GM19467 (cell line): ENCODE data around the gene ZNF792.
"Not testable (repeated sequence)": the region's sequence is repeated elsewhere in the genome, so short reads cannot be mapped to it uniquely, and the experiment has no call there.

Experiments
- ATAC-seq: cut with Tn5 transposase; IDR thresholded peaks from one replicate; pipeline ENCODE4 v1.9.1; 2021; ENCODE audit warnings: mild to moderate bottlenecking, moderate library complexity; ENCODE audit not compliant: unreplicated experiment

ZNF792 gene

GRCh38 chr19:34998777-34999497 lies 34.9 kb upstream of the ZNF792 start:
- ATAC-seq = no peak

DNA sequence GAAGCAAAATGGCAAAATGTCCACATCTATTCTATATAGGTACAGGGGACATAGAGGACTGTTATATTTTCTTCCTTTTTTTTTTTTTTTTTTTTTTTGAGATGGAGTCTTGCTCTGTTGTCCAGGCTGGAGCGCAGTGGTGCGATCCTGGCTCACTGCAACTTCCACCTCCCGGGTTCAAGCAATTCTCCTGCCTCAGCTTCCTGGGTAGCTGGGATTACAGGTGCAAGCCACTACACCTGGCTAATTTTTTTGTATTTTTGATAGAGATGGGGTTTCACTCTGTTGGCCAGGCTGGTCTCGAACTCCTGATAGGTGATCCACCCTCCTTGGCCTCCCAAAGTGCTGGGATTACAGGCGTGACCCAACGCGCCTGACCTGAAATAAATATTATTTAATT lies 34.2 kb upstream of the ZNF792 start:
- ATAC-seq = not testable (repeated sequence)

GRCh38 chr19:34997071-34997617 lies 33.1 kb upstream of the ZNF792 start:
- ATAC-seq = no peak

GRCh38 chr19:34995551-34995950 lies 31.5 kb upstream of the ZNF792 start:
- ATAC-seq = no peak

- ATAC-seq = no peak
These were observed 30.9 kb upstream of the ZNF792 start for GRCh38 chr19:34994643-34995541.

- ATAC-seq = no peak
These were observed 30.2 kb upstream of the ZNF792 start for GRCh38 chr19:34994286-34994642.

DNA sequence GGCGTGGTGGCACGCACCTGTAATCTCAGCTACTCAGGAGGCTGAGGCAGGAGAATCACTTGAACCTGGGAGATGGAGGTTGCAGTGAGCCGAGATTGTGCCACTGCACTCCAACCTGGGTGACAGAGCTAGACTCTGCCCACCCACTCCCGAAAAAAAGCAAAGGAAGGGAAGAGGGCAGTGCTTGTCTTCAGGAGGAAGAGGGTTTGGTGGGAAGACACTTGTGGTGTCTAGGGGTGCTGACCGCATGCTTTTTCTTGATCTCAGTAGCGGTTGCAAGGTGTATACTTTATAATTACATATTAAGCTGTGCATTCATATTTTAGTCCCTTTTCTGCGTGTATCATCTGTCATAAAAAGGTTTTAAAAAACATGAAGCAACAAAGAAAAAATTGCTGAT lies 28.6 kb upstream of the ZNF792 start:
- not testable (repeated sequence) for ATAC-seq

DNA sequence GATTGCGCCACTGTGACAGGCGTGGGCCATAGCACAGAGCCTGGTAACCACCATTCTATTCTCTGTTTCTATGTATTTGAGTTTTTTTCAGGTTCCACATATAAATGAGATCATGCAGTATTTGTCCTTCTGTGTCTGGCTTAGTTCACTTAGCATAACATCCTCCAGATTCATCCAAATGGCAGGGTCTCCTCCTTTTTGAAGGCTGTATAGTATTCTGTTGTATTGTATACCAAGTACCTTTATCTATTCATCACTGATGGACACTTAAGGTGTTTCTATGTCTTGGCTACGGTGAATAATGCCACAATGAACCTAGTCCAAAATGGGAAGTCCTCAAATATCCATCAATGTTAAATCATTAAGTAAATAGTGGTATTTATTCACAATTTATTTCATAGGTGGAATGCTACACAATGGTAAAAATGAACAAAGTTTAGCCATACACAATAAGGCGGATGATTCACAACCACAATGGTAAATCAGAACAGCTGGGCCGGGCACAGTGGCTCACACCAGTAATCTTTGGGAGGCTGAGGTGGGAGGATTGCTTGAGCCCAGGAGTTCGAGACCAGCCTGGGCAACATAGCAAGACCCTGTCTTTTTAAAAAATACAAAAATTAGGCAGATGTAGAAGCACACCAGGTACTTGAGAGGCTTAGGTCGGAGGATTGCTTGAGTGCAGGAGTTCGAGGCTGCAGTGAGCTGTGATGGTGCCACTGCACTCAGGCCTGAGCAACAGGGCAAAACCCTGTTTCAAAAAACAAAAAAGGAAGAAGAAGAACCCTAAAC lies 27.7 kb upstream of the ZNF792 start:
- ATAC-seq = no peak

DNA sequence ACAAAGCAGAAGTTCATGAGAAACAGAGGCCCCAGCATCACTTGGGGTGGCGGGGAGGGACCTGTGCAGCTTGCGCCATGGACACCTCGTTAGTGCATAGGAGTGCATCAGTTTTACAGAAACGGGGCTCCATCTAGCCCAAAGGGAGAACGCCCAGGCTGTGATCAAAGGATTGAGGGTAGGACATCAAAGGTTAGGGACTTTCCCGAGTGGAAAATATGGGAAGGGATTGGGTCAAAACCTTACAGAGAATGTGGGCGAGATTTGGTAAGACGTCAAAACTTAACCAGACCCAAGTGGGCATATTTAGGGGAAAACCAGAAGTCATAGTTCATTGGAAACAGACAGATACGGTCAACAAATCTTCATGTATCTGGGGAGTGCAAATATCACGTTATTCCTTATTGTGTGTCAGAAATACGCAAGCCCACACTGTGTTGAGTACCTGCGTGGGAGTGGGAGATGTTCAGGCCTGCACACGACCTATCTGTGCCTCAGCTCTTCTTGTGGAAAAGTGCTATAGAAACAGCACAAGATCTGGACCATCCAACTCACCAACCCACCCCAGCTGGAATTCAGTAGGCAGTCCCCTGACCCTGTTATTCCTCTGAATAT lies 26.7 kb upstream of the ZNF792 start:
- ATAC-seq = no peak

DNA sequence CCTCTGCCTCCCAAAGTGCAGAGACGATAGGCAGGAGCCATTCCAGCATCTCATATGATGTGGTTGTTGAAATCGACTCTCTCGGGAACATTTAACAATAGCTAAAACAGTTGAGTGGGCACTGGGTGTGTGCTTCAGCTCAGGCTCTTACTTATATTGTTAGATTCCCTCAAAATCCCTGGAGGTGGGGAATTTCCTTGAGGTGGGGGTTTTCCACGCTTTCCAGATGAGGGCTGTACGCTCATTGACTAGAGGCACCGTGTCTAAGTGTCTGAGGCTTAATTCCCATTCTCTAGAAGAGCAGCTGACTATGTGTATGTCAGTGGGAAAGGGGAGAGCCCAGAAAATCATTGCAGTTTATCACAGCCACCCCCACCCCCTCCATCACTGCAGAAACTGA lies 25.3 kb upstream of the ZNF792 start:
- no peak for ATAC-seq

- no peak for ATAC-seq
These were observed 24.1 kb upstream of the ZNF792 start for GRCh38 chr19:34988119-34988518.

DNA sequence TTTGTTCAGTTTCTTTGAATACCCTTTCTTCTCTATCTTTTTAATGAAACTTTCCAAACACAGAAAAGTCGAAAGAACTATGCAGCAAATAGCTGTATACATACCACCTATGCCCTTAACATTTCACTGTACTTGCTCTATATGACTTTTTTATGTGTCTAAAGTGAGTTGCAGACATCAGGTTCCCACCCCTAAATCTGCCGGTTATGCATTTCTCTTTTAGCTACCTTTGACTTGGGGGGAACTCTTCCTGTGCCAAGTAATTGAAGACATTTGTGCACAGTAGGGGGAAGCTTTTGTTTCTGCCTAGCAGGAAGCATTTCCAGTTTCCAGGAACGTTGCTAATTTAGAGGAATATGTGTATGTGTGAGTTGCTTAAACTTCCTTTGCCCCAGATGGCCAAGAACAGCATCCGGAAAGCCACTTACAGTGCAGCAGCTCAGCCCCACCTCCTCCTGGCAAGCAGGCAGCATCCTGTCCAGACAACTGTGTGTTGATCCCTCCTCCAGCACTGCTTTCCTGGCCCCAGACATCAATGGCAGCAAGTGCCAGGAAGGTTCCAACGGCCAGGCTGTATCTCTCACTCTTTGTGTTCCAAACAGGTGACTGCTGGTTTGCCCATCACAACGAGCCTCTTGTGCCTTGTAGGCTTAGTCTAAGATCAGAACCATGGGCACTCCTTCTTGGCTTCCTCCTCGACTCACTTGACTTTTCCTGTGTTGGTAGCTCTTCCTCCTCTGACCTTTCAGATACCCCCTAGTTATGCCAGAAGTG lies 21.4 kb upstream of the ZNF792 start:
- no peak for ATAC-seq

DNA sequence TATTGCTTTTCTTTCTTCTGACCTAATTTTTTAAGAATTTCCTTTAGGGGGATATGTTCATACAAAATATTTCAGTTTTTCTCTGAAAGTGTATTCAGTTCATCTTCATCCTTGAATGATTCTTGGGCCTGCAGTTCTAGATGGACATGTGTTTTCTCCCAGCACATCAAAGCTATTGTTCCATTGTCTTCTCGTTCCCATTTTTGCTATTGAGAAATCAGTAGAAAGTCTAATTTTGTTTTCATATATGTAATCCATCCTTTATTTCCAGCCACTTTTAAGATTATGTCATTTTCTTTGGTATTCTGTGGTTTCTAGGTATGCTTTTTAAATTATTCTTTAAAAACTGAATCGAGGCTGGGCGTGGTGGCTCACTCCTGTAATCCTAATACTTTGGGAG lies 20.3 kb upstream of the ZNF792 start:
- ATAC-seq = no peak

GRCh38 chr19:34983786-34984185 lies 19.8 kb upstream of the ZNF792 start:
- no peak for ATAC-seq

DNA sequence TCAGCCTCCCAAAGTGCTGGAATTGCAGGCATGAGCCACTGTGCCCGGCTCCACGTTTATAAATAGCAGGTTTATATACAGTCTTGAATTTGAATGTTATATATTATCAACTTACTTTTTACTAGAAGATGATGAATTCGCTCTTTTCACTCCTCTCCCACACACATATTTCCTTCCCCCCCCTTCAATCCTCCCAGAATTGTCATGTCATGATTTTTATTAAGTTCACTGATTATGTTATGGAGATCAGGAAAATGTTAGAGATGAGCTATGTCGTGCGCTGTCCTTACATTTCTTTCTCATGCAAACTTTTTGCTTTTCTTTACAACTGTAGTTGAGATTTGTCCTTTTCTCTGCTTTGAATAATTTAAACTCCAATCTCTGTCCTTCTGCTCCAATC lies 18.2 kb upstream of the ZNF792 start:
- no peak for ATAC-seq

- ATAC-seq = no peak
These were observed 16.0 kb upstream of the ZNF792 start for GRCh38 chr19:34979819-34980640.

GRCh38 chr19:34976611-34977010 lies 12.6 kb upstream of the ZNF792 start:
- ATAC-seq = no peak

GRCh38 chr19:34975056-34975455 lies 11.0 kb upstream of the ZNF792 start:
- ATAC-seq = no peak

DNA sequence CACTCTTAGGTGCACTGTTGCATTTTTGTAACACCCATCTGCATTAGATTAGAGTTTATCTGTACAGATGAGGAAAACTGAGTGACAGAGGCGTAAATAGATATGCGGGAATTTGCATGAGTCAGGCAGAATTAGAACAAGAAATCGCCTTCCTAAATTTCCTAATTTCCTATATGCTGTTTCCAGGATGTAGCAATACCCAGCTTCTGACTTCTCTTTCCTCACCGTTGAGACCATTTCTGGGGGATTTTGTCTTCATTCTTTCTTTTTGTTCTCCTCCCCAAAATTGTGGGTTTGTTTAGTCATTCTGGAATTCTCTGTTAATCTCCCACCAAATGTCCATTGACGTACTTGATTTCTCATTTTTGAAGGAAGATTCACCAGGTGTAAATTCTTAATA lies 10.6 kb upstream of the ZNF792 start:
- ATAC-seq = no peak
